Colonic mucosa (tissue), 4 donors: ENCODE results near the gene FAM83D. TPM values are rescaled to one million over a fixed set of nuclear protein-coding genes. Genes with fewer than 3 reads are reported as not detected.

ENCODE experiments used
- DNase-seq: peaks from one replicate; pipeline ENCODE4 v3.0.0-alpha.2; 2020
- H3K27ac ChIP-seq: fragments of 200-600 bp; one replicate; pipeline ENCODE4 v1.8.0; 2021
- H3K27me3 ChIP-seq: fragments of 200-600 bp; one replicate; pipeline ENCODE4 v1.8.0; 2021
- H3K36me3 ChIP-seq: fragments of 200-600 bp; one replicate; pipeline ENCODE4 v1.8.0; 2021
- H3K4me1 ChIP-seq: fragments of 200-600 bp; one replicate; pipeline ENCODE4 v1.8.0; 2021; ENCODE audit warnings: mild to moderate bottlenecking
- H3K4me3 ChIP-seq: fragments of 200-600 bp; one replicate; pipeline ENCODE4 v1.8.0; 2021
- H3K9ac ChIP-seq, 2 donors: one replicate each; pipeline ENCODE4 v1.7.0; 2013; ENCODE audit warnings: control low read depth in 2 of 2, low read depth in 2 of 2, low read length in 2 of 2
- H3K9me3 ChIP-seq: fragments of 200-600 bp; one replicate; pipeline ENCODE4 v1.8.0; 2021
- intact Hi-C: fragments of 100-400 bp; cut with DNase I; formaldehyde crosslinking; loops from one replicate; pipeline ENCODE4 v1.14.1; 2022
- total RNA-seq, 2 donors: library from RNA; stranded (reverse); fragmentation: NEBNext Ultra II Directional in 1 of 2; extraction: Animal tissue kit (Norgen Biotek cat#: 25700) in 1 of 2; gene quantifications; one replicate each; pipeline ENCODE4 v1.2.1, GENCODE V29; 2021
- TF ChIP-seq, protein P1 (sequence below): fragments of 200-600 bp; IDR thresholded peaks from one replicate; pipeline ENCODE4 v1.8.0; 2022; ENCODE audit warnings: antibody characterized with exemption, mild to moderate bottlenecking
- donor health status: healthy.
- donor health status: DM: no; HTN: no; CAD: no.
- donor health status: DM: no; HTN: no; CAD: no.

Gene FAM83D
- total RNA-seq, 2 donors from 2014 or later = 25.5 to 32.6 TPM

DNA sequence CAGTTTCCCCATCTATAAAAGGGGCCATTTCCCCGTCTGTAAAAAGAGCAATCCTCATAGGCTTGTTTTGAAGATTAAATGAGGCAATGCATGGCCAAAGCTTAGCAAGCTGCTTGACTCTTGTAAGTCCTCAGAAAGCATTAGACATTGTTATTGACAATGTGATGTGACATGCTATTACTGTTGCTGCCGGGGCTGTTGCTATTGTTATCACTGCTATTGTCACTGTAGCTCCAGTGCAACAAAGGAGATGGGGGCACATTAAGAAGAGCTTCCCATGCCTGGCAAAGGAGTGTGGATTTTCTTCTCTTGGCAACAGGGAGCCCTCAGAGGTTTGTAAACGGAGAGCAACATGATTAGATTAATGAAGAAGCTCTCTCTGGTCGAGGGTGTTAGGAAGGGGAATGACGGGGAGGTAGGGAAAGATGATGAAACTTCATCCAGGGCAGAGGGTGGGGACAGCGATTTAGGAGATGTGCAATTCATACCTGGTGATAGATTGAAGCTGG is 33.1 kb upstream of the FAM83D start:
- TF ChIP-seq, protein P1, sequence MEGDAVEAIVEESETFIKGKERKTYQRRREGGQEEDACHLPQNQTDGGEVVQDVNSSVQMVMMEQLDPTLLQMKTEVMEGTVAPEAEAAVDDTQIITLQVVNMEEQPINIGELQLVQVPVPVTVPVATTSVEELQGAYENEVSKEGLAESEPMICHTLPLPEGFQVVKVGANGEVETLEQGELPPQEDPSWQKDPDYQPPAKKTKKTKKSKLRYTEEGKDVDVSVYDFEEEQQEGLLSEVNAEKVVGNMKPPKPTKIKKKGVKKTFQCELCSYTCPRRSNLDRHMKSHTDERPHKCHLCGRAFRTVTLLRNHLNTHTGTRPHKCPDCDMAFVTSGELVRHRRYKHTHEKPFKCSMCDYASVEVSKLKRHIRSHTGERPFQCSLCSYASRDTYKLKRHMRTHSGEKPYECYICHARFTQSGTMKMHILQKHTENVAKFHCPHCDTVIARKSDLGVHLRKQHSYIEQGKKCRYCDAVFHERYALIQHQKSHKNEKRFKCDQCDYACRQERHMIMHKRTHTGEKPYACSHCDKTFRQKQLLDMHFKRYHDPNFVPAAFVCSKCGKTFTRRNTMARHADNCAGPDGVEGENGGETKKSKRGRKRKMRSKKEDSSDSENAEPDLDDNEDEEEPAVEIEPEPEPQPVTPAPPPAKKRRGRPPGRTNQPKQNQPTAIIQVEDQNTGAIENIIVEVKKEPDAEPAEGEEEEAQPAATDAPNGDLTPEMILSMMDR = no peak
- H3K9ac ChIP-seq = no peak overlapping the region
- H3K27me3 ChIP-seq = no peaks in the 10 kb centered on the region
- H3K9me3 ChIP-seq = no peaks in the 10 kb centered on the region
- H3K27ac ChIP-seq = no peak overlapping the region
- H3K36me3 ChIP-seq = no peaks in the 10 kb centered on the region
- DNase-seq = no peak
- no peaks in the 10 kb centered on the region for H3K4me1 ChIP-seq
- H3K4me3 ChIP-seq = no peak overlapping the region
- intact Hi-C loops = loop anchor here (2.0 to 10.0 kb wide), 2 partner anchors 32 to 248 kb away; no protein-coding TSS in a partner anchor

DNA sequence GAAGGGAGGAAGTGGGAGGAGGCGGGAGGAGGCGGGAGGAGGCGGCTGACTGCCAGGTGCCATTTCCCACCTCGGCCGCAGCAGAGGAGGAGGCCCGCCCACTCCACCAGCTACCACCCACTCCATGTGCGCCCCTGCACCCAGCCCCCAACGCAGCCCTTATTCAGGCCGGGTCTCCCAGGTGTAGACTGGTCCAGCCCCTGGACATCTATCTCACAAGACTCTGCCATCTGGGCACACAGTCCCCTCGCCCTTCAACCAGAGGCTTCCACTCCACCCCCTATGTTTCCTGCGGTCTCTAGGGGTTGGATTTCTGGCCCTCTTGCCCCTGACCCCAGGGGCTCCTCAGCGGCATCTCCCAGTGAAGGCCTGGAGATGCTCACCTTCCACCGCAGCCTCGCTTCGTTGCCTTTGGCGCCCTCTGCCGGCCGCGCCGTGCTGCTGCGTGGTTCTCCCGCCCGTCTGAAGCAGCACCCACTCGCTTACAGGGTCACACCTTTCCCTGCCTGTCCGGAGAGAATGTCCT is 32.6 kb upstream of the FAM83D start:
- intact Hi-C loops = loop anchor here (2.0 to 10.0 kb wide), 2 partner anchors 33 to 249 kb away; no protein-coding TSS in a partner anchor
- Histone ChIP-seq H3K27ac (no peak overlapping the region), H3K27me3 (no peaks in the 10 kb centered on the region), H3K36me3 (no peaks in the 10 kb centered on the region), H3K4me1 (no peaks in the 10 kb centered on the region), H3K4me3 (peak overlapping the region; percentile 7), H3K9me3 (no peaks in the 10 kb centered on the region), H3K9ac (no peak overlapping the region)
- DNase-seq = peak; percentile 68
- TF ChIP-seq, protein P1 = peak; percentile 90

DNA sequence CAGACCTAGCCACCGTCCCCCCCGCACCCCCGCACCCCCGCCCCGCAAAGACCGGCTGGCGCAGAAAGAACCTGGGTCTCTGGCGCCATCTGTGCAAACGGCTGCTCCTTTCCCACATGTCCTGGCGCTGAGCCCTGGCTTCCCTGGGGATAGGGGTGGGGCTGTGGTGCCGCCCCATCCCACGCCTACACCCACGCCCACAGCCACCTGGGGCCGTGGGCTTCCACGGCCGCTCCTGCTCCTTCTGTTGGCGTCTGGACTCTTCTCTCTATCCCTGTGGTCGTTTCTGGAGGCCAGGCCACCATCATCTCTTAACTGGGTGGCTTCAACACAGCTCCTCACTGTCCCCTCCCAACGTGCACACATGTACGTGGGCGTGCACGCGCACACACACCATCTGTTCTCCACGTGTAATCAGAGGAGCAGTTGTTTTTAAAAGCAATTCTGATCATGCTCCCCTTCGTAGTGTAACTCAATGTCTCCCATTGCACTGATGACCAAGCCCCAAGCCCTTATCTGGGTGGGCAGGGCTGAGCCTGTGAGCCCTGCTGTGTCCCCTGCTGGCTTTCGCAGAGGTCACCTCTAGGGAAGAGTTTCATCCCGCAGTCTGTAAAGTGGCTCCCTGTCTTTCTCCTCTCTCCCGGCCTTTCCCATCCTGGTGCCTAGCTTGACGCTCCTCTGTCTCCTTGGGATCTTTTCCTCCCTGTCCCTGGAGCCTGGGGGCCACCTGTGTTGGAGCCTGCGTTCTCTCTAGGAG is 31.9 kb upstream of the FAM83D start:
- Histone ChIP-seq H3K9ac (no peak overlapping the region), H3K9me3 (no peaks in the 10 kb centered on the region), H3K36me3 (no peaks in the 10 kb centered on the region), H3K27ac (no peak overlapping the region), H3K27me3 (no peaks in the 10 kb centered on the region), H3K4me3 (peak overlapping the region; percentile 7), H3K4me1 (no peaks in the 10 kb centered on the region)
- DNase-seq = no peak
- intact Hi-C loops = loop anchor here (10.0 kb wide), 1 partner anchor 249 kb away; no protein-coding TSS in a partner anchor
- TF ChIP-seq, protein P1 = peak; percentile 1

DNA sequence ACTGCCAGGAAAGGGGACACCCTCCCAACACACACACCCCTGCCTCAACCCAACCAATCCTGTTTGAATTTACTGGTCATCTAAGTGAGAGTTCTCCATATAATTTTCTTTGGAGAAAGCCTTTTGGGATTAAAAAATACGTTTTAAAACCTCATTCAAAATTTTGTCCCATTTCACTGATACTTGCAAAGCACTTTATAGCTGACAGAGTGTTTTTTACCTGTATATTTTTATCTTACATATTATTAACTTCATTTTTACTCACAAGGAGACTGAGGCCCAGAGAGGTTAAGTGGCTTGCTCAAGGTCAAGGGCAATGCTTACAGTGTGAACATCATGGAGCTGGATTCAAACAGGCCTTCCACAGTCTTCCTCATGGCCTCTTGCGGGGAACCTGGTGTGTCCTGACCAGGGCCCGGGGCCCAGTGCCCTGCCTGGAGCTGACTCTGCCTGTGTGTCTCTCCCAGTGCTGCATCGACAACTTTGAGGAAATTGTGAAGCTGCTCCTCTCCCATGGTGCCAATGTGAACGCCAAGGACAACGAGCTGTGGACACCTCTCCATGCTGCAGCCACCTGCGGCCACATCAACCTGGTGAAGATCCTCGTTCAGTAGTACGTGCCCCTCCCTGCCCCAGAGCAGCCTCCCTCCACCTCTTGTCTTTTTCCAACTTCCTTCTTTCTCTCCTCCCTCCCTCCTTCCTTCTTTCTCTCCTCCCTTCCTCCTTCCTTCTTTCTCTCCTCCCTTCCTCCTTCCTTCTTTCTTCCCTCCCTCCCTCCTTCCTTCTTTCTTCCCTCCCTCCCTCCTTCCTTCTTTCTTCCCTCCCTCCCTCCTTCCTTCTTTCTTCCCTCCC is 30.9 kb upstream of the FAM83D start:
- Histone ChIP-seq H3K9ac (no peak overlapping the region), H3K36me3 (no peaks in the 10 kb centered on the region), H3K27me3 (no peaks in the 10 kb centered on the region), H3K4me3 (no peak overlapping the region), H3K9me3 (no peaks in the 10 kb centered on the region), H3K4me1 (no peaks in the 10 kb centered on the region), H3K27ac (no peak overlapping the region)
- intact Hi-C loops = loop anchor here (10.0 kb wide), 1 partner anchor 251 kb away; no protein-coding TSS in a partner anchor
- TF ChIP-seq, protein P1 = no peak
- no peak for DNase-seq

DNA sequence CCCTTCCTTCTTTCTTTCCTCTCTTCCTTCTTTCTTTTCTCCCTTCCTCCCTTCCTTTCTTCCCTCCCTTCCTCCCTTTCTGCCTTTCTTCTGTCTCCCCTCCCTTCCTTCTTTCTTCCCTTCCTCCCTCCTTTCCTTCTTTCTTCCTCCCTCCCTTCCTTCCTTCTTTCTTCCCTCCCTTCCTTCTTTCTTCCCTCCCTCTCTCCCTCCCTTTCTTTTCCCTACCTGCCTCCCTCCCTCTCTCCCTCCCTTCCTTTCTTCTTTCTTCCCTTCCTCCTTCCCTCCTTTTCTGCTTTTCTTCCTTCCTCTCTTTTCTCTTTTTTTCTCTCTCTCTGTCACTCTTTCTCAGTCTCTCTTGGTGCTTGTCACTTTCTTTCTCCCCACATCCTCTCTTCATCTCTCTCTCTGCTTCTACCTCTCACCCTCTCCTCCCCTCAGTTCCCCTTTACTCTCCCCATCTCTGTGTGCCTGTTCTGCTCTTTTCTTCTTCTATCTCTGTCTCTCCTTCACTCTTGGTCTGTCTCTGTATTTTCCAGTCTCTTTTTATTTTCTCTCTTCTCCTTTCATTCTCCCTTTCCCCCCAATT is 30.1 kb upstream of the FAM83D start:
- DNase-seq = no peak
- TF ChIP-seq, protein P1 = no peak
- no peak overlapping the region for H3K9ac ChIP-seq
- no peak overlapping the region for H3K4me3 ChIP-seq
- no peaks in the 10 kb centered on the region for H3K4me1 ChIP-seq
- H3K36me3 ChIP-seq = no peaks in the 10 kb centered on the region
- no peaks in the 10 kb centered on the region for H3K27me3 ChIP-seq
- H3K9me3 ChIP-seq = no peaks in the 10 kb centered on the region
- H3K27ac ChIP-seq = no peak overlapping the region
- intact Hi-C loops = loop anchor here (10.0 kb wide), 1 partner anchor 251 kb away; no protein-coding TSS in a partner anchor
